Adrenal gland (tissue), 5 donors: ENCODE measurements around the gene SBF2.

Source experiments
- CTCF ChIP-seq, 6 experiments: fragments of 450-650 bp in 4 of 6; fragments of 200-600 bp in 2 of 6; sonication (generic) in 1 of 6; IDR thresholded peaks; 1 replicate in 5 of 6; 2 replicates in 1 of 6; pipeline versions ENCODE4 v1.5.1 to v1.8.0; 2016 to 2021; ENCODE audit warnings: antibody characterized with exemption in 6 of 6, mild to moderate bottlenecking in 2 of 6, moderate library complexity in 1 of 6
- POLR2A ChIP-seq, 2 donors: fragments of 450-650 bp; IDR thresholded peaks; one replicate each; pipeline ENCODE4 v1.6.1; 2017; ENCODE audit warnings: antibody characterized with exemption in 2 of 2, mild to moderate bottlenecking in 2 of 2, moderate library complexity in 1 of 2
- donor health status: DM: no; HTN: no; CAD: no.

GRCh38 chr11:9953994-9954626 lies 339.9 kb downstream of the SBF2 start:
- TF ChIP-seq CTCF (IDR thresholded peaks at IDR 0.05) (no peak), POLR2A (IDR thresholded peaks at IDR 0.05) (no peak)
